A549 treated with CpdA at 1 μM for 4 hours (cell line): ENCODE measurements around the gene DDX6. TPM values are rescaled to one million over a fixed set of nuclear protein-coding genes. Genes with fewer than 3 reads are reported as not detected.

Experiments
- total RNA-seq: library from RNA; stranded (reverse); fragments of 200-300 nt; extraction: Qiagen RNA extraction; gene quantifications from 5 replicates; pipeline ENCODE4 v1.2.3, GENCODE V29; 2022; ENCODE audit warnings: low read depth

Gene DDX6
- 22.6 to 38.5 TPM (median 22.7 TPM) in 5 replicates for total RNA-seq

GRCh38 chr11:118791111-118791960, at the start of gene DDX6:
Gene DDX6 (minus strand): TSS chr11:118791164. CDS start chr11:118786251, 4,913 bp downstream.

Other genes with a start within 250 kb of the DDX6 start
- 17.2 to 18.9 TPM (median 17.4 TPM) in 5 replicates for gene IFT46, start 225.2 kb downstream of the DDX6 start, total RNA-seq
- 87.1 to 102 TPM (median 93.0 TPM) in 5 replicates for gene ARCN1, start 218.8 kb downstream of the DDX6 start, total RNA-seq
- 9.0 to 11.4 TPM (median 10.1 TPM) in 5 replicates for gene PHLDB1, start 183.5 kb downstream of the DDX6 start, total RNA-seq
- not detected in 5 replicates for gene TREH, start 111.5 kb downstream of the DDX6 start, total RNA-seq
- gene CXCR5, start 92.7 kb upstream of the DDX6 start, total RNA-seq, result 0.14 to 0.28 TPM (median 0.19 TPM) in 4 of 5 replicates, not detected in the other
- 84.9 to 149 TPM (median 110 TPM) in 5 replicates for gene BCL9L, start 134.8 kb upstream of the DDX6 start, total RNA-seq
- gene UPK2, start 165.1 kb upstream of the DDX6 start, total RNA-seq, result 0.77 to 1.1 TPM (median 0.98 TPM) in 5 replicates
- gene FOXR1, start 180.6 kb upstream of the DDX6 start, total RNA-seq, result not detected in 5 replicates
- 10.2 to 19.3 TPM (median 12.5 TPM) in 5 replicates for gene CENATAC, start 207.0 kb upstream of the DDX6 start, total RNA-seq
- gene RPS25, start 227.2 kb upstream of the DDX6 start, total RNA-seq, result 784 to 1,110 TPM (median 839 TPM) in 5 replicates
- gene TRAPPC4, start 227.6 kb upstream of the DDX6 start, total RNA-seq, result 53.3 to 65.7 TPM (median 59.7 TPM) in 5 replicates
- 10.1 to 11.1 TPM (median 10.5 TPM) in 5 replicates for gene SLC37A4, start 239.7 kb upstream of the DDX6 start, total RNA-seq